Stomach smooth muscle (tissue), 2 donors: ENCODE data around the gene SERTAD3.
"Not testable (repeated sequence)": the region's sequence is repeated elsewhere in the genome, so short reads cannot be mapped to it uniquely, and the experiment has no call there.

Experiments
- H3K27ac ChIP-seq: one replicate; pipeline ENCODE4 v1.7.0; 2013; ENCODE audit warnings: mild to moderate bottlenecking, low read length, inconsistent platforms
- H3K27me3 ChIP-seq, 2 donors: one replicate each; pipeline ENCODE4 v1.7.0; 2013; ENCODE audit warnings: low read length in 2 of 2; ENCODE audit not compliant: insufficient read depth in 2 of 2, control insufficient read depth in 1 of 2
- H3K36me3 ChIP-seq, 2 donors: one replicate each; pipeline ENCODE4 v1.7.0; 2013; ENCODE audit warnings: low read length in 2 of 2; ENCODE audit not compliant: control insufficient read depth in 2 of 2, insufficient read depth in 2 of 2
- H3K4me1 ChIP-seq: one replicate; pipeline ENCODE4 v1.7.0; 2013; ENCODE audit warnings: low read length; ENCODE audit not compliant: control insufficient read depth, insufficient read depth
- H3K4me3 ChIP-seq, 2 donors: one replicate each; pipeline ENCODE4 v1.7.0; 2013; ENCODE audit warnings: low read length in 2 of 2
- H3K9ac ChIP-seq, 2 donors: one replicate each; pipeline ENCODE4 v1.7.0; 2013; ENCODE audit warnings: low read length in 2 of 2, mild to moderate bottlenecking in 1 of 2
- H3K9me3 ChIP-seq, 2 donors: one replicate each; pipeline ENCODE4 v1.7.0; 2013; ENCODE audit warnings: low read length in 2 of 2; ENCODE audit not compliant: control insufficient read depth in 2 of 2
- donor health status: healthy.
- donor health status: Pancreatic carcinoma.

SERTAD3 gene

DNA sequence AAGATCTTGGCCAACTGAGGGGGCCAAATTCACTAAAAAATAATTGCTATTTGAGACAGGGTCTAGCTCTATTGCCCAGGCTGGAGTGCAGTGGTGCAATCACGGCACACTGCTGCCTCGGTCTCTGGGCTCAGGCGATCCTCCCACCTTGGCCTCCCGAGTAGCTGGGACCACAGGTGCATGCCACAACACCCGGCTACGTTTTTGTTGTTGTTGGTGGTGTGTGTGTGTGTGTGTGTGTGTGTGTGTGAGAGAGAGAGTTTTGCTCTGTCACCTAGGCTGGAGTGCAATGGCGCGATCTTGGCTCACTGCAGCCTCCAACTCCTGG lies 35.6 kb downstream of the SERTAD3 start:
- H3K4me1 ChIP-seq = peaks cover 15% of the 10 kb centered on the region
- not testable (repeated sequence) for H3K36me3 ChIP-seq, H3K9me3 ChIP-seq, H3K9ac ChIP-seq, H3K27ac ChIP-seq, H3K4me3 ChIP-seq, H3K27me3 ChIP-seq

GRCh38 chr19:40407714-40408597 lies 36.2 kb downstream of the SERTAD3 start:
- Histone ChIP-seq H3K27me3 (no peaks in the 10 kb centered on the region), H3K36me3 (no peaks in the 10 kb centered on the region), H3K4me1 (peaks cover 19% of the 10 kb centered on the region), H3K9me3 (no peaks in the 10 kb centered on the region), H3K4me3 (no peak overlapping the region), H3K27ac (no peak overlapping the region), H3K9ac (no peak overlapping the region)

GRCh38 chr19:40403262-40403984 lies 40.7 kb downstream of the SERTAD3 start:
- no peaks in the 10 kb centered on the region for H3K36me3 ChIP-seq
- H3K4me1 ChIP-seq = peaks cover 9% of the 10 kb centered on the region
- no peaks in the 10 kb centered on the region for H3K27me3 ChIP-seq
- peak overlapping the region; percentile 62 for H3K27ac ChIP-seq
- no peaks in the 10 kb centered on the region for H3K9me3 ChIP-seq
- H3K4me3 ChIP-seq = peak overlapping the region; percentile 50 to 72
- H3K9ac ChIP-seq = peak overlapping the region in 1 of 2 donors; percentile 29

GRCh38 chr19:40400559-40400958 lies 43.6 kb downstream of the SERTAD3 start:
- Histone ChIP-seq H3K36me3 (no peaks in the 10 kb centered on the region), H3K4me3 (no peak overlapping the region), H3K9me3 (no peaks in the 10 kb centered on the region), H3K9ac (no peak overlapping the region), H3K27me3 (no peaks in the 10 kb centered on the region), H3K27ac (no peak overlapping the region), H3K4me1 (peaks cover 9% of the 10 kb centered on the region)

DNA sequence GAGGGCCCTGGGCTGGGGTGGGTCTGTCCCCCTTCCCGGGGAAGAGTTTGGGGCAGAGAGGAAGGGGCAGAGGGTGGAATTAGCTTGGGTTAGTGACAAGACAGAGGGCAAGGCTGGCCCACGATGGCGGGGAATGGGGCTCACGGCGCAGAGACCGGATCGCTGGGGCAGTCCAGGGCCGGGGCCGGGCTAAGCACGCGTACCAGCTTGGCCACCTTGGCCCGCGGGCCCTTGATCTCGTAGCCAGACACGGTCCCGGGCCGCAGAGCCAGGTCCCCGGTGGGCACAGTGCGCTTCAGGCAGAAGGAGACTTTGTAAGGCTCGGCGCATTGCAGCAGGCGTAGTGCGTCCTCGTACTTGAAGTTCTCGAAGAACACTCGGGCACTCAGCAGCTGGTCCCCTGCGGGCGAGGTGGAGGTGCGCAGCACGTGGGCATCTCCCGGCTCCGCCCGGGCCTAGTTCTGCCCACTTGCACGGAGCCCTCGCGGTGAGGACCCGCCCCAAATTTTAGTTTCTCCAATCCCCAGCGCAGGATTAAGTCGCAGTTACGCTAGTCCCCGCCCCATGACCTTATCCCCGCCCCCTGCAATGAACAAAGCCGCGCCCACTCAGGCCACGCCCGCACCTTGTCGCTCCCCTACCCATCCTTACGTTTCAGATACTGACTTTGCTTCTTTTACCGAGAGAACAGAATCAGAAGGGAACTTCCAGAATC lies 45.6 kb downstream of the SERTAD3 start:
- Histone ChIP-seq H3K4me3 (no peak overlapping the region), H3K27ac (no peak overlapping the region)

GRCh38 chr19:40397568-40397906 lies 46.6 kb downstream of the SERTAD3 start:
- Histone ChIP-seq H3K9ac (no peak overlapping the region), H3K4me1 (no peaks in the 10 kb centered on the region), H3K27ac (no peak overlapping the region), H3K27me3 (no peaks in the 10 kb centered on the region), H3K4me3 (no peak overlapping the region), H3K36me3 (no peaks in the 10 kb centered on the region), H3K9me3 (no peaks in the 10 kb centered on the region)

More for the DNA sequence above, 45.6 kb downstream of the SERTAD3 start:
- Histone ChIP-seq H3K36me3 (no peaks in the 10 kb centered on the region), H3K9me3 (no peaks in the 10 kb centered on the region), H3K9ac (no peak overlapping the region), H3K4me1 (peaks cover 4% of the 10 kb centered on the region), H3K27me3 (no peaks in the 10 kb centered on the region)

DNA sequence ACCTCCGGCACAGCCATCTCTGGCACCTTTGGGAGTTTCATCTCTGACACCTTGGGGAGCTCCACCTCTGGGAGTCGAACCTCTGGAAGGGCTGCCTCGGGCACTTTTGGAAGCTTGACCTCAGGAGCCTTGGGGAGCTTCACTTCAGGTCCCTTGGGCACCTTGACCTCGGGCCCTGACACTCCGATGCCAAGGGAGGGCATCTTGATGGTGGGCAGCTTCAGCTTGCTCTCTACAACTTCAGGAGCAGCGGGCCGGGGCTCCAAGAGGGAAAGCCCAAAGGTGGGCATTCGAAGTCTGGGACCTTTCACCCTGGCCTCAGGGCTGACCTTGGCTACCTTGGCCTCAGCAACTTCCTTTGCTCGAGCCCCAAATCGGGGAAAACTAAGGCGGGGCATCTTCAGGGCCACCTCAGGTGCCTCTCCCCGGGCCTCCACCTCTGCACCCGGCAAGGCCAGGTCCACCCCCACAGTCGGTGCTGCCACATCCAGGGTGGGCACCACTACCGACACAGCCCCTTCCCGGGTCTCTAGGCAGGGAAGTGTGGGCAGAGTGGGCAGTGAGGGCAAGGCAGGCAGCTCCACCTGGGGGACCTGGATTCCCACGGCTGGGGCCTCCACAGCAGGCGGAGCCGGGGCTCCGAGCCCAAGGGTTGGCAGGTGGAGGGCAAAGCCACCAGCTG lies 47.1 kb downstream of the SERTAD3 start:
- no peak overlapping the region for H3K4me3 ChIP-seq
- no peak overlapping the region for H3K27ac ChIP-seq
- H3K27me3 ChIP-seq = no peaks in the 10 kb centered on the region
- H3K4me1 ChIP-seq = no peaks in the 10 kb centered on the region
- H3K9ac ChIP-seq = no peak overlapping the region
- no peaks in the 10 kb centered on the region for H3K9me3 ChIP-seq
- no peaks in the 10 kb centered on the region for H3K36me3 ChIP-seq

DNA sequence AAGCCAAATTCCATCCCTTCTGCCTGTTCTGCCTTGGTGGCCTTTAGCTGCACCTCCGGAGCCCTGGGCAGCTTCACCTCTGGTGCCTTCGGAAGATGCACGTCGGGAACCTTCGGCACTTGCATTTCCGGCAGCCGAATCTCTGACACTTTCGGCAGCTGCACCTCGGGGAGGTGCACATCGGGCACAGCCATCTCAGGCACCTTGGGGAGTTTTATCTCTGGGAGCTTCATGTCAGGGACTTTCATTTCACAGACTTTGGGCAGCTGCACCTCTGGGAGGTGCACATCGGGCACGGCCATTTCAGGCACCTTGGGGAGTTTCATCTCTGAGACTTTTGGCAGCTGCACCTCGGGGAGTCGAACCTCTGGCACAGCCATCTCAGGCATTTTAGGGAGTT lies 48.2 kb downstream of the SERTAD3 start:
- Histone ChIP-seq H3K4me1 (no peaks in the 10 kb centered on the region), H3K27ac (no peak overlapping the region), H3K36me3 (no peaks in the 10 kb centered on the region), H3K27me3 (no peaks in the 10 kb centered on the region), H3K9me3 (no peaks in the 10 kb centered on the region), H3K4me3 (no peak overlapping the region), H3K9ac (no peak overlapping the region)

DNA sequence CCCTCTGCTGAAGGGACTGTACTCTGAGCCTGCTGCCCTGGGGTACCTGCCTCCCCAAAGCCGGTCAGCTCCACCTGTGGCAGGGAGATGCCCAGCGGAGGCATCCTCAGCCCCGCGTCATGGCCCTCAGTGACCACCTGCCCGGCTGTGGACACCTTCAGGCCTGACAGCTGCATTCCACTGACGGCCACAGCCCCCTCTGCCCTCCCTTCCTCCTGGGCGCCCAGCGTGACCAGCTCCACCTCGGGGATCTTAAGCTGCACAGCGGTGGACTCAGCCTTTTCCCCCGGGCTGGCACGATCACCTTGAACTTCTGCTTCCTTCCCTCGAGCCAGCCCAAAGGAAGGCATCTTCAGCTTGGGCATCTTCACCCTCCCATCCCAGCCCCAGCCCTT lies 49.3 kb downstream of the SERTAD3 start:
- Histone ChIP-seq H3K9me3 (no peaks in the 10 kb centered on the region), H3K4me1 (no peaks in the 10 kb centered on the region), H3K36me3 (no peaks in the 10 kb centered on the region), H3K9ac (no peak overlapping the region), H3K27me3 (no peaks in the 10 kb centered on the region), H3K4me3 (no peak overlapping the region), H3K27ac (no peak overlapping the region)

- Histone ChIP-seq H3K4me1 (no peaks in the 10 kb centered on the region), H3K4me3 (no peak overlapping the region), H3K36me3 (no peaks in the 10 kb centered on the region), H3K27me3 (no peaks in the 10 kb centered on the region), H3K9me3 (no peaks in the 10 kb centered on the region), H3K9ac (no peak overlapping the region), H3K27ac (no peak overlapping the region)
Measured at GRCh38 chr19:40393894-40394815, 50.0 kb downstream of the SERTAD3 start.
